ENCODE measurements around the gene ASTL.
"Not testable (repeated sequence)": the region's sequence is repeated elsewhere in the genome, so short reads cannot be mapped to it uniquely, and the experiment has no call there.

ASTL gene

GRCh38 chr2:96146153-96146880 lies 8.0 kb upstream of the ASTL start:
- DNase-seq (ENCODE audit: low read depth, low spot score), result no peak

- no peak for DNase-seq (ENCODE audit: low read depth, low spot score)
These were observed 7.5 kb upstream of the ASTL start for GRCh38 chr2:96145848-96146152.

- no peak for DNase-seq (ENCODE audit: low read depth, low spot score)
These were observed 6.9 kb upstream of the ASTL start, which contains the start of gene DUSP2 for GRCh38 chr2:96145036-96145847. Gene DUSP2, minus strand, starts transcription at chr2:96145440. Its CDS starts 86 bp downstream, at chr2:96145354.

- DNase-seq (ENCODE audit: low read depth, low spot score), result no peak
These were observed 6.3 kb upstream of the ASTL start for GRCh38 chr2:96144481-96145035.

GRCh38 chr2:96143848-96144480 lies 5.7 kb upstream of the ASTL start:
- no peak for DNase-seq (ENCODE audit: low read depth, low spot score)

GRCh38 chr2:96143231-96143847 lies 5.0 kb upstream of the ASTL start:
- DNase-seq (ENCODE audit: low read depth, low spot score), result no peak

- no peak for DNase-seq (ENCODE audit: low read depth, low spot score)
These were observed 4.2 kb upstream of the ASTL start for GRCh38 chr2:96142217-96143113.

GRCh38 chr2:96141624-96141967 lies 3.3 kb upstream of the ASTL start:
- DNase-seq (ENCODE audit: low read depth, low spot score), result not testable (repeated sequence)

- no peak for DNase-seq (ENCODE audit: low read depth, low spot score)
These were observed 2.8 kb upstream of the ASTL start for GRCh38 chr2:96140941-96141623.

- DNase-seq (ENCODE audit: low read depth, low spot score), result no peak
These were observed 968 bp upstream of the ASTL start for GRCh38 chr2:96139181-96139758.

GRCh38 chr2:96137321-96138178 lies 752 bp downstream of the ASTL start:
- DNase-seq (ENCODE audit: low read depth, low spot score), result no peak

- DNase-seq (ENCODE audit: low read depth, low spot score), result no peak
These were observed 2.1 kb downstream of the ASTL start for GRCh38 chr2:96136129-96136720.

GRCh38 chr2:96135621-96136020 lies 2.7 kb downstream of the ASTL start:
- DNase-seq (ENCODE audit: low read depth, low spot score), result no peak

GRCh38 chr2:96135171-96135570 lies 3.1 kb downstream of the ASTL start:
- DNase-seq (ENCODE audit: low read depth, low spot score), result no peak

GRCh38 chr2:96134421-96134820 lies 3.9 kb downstream of the ASTL start:
- DNase-seq (ENCODE audit: low read depth, low spot score), result no peak

GRCh38 chr2:96131813-96132745 lies 6.2 kb downstream of the ASTL start:
- no peak for DNase-seq (ENCODE audit: low read depth, low spot score)

- DNase-seq (ENCODE audit: low read depth, low spot score), result no peak
These were observed 7.0 kb downstream of the ASTL start for GRCh38 chr2:96131152-96131812.

All from brain pericyte (primary cell).